HG03457 (cell line): ENCODE results near the gene GPR15.

Experiments
- ATAC-seq: cut with Tn5 transposase; IDR thresholded peaks from one replicate; pipeline ENCODE4 v1.9.1; 2021; ENCODE audit warnings: moderate number of reproducible peaks; ENCODE audit not compliant: unreplicated experiment

Gene GPR15

DNA sequence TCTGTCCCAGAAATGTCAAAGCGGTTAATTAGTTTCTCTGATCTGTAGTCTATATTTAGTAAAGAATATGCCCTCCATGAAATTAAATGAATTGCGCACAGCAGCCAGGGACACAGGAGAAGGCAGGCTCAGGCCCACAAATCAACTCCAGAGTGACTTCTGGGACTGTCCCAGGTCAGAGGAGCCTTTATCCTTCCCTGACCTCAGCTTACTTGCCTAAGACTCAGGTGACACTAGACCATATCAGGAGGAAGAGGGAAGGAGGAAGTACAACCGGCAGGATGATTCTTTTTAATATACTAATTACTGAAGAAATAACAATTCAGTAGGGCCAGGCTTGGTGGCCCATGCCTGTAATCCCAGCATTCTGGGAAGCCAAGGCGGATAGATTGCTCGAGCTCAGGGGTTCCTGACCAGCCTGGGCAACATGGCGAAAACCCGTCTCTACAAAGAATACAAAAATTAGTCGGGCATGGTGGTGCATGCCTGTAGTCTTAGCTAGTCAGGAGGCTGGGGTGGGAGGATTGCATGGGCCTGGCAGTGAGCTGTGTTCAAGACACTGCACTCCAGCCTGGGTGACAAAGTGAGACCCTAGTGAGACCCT is 1.8 kb upstream of the GPR15 start:
- ATAC-seq: no peak

DNA sequence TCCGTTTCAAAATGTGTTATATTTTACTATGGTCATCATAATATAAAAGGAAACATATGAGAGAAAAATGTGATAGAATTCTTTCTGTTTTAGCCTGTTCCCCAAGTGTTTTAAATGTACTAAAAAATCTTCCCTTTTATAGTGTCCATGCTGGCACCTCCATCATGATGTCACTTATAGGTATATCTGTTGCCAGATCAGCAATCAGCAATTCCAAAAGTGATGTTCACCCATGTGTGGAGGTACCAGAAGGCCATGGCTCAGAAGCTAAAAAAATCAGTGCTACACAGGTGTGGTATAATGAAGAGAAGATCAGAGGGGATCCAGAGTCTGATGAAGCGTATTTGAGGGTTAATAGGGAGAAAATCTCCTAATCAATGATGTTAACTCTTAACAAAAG is 1.1 kb upstream of the GPR15 start:
- ATAC-seq: no peak

DNA sequence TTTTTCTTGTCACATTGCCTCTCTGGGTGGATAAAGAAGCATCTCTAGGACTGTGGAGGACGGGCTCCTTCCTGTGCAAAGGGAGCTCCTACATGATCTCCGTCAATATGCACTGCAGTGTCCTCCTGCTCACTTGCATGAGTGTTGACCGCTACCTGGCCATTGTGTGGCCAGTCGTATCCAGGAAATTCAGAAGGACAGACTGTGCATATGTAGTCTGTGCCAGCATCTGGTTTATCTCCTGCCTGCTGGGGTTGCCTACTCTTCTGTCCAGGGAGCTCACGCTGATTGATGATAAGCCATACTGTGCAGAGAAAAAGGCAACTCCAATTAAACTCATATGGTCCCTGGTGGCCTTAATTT is 478 bp downstream of the GPR15 start:
- no peak for ATAC-seq

DNA sequence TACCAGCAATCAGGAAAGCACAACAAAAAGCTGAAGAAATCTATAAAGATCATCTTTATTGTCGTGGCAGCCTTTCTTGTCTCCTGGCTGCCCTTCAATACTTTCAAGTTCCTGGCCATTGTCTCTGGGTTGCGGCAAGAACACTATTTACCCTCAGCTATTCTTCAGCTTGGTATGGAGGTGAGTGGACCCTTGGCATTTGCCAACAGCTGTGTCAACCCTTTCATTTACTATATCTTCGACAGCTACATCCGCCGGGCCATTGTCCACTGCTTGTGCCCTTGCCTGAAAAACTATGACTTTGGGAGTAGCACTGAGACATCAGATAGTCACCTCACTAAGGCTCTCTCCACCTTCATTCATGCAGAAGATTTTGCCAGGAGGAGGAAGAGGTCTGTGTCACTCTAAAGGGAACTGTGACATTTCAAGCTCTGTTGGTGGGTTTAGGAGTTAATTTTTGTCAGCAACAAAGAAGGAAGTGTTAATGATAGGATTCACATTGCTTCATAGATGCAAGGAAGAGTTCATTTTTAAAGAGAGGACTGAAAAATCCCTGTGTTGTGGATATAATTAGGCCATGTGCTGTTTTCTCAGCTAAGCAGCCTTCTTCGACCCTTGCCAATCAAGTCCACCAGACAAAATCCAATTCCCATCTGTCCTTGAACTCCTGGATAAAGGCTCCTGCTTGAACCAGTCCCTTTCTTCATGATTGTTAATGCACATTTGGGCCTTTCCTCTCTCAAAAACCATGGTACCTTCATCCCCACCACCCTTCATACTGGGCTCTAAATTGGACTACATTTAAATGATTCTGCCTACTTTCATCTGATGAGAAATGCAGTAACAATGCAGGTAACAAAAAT is 1.2 kb downstream of the GPR15 start:
- ATAC-seq: no peak

DNA sequence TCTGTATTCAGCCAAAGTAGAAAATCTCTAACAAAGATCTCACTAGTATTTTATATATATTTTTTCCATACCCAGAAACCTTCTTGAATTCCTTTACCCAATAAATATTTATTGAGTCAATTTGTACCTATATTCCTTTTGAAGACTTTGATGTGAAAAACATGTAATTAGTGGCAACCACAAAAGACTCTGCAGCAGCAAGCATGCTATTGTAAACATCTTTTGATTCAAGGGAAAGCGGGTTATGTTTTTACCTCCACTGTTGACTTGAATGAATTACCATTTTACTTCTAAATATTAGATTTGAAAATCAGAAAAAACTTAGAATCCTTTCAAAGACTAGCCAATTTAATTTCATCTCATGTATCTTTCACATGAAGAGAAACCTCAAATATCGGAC is 2.4 kb downstream of the GPR15 start:
- no peak for ATAC-seq

DNA sequence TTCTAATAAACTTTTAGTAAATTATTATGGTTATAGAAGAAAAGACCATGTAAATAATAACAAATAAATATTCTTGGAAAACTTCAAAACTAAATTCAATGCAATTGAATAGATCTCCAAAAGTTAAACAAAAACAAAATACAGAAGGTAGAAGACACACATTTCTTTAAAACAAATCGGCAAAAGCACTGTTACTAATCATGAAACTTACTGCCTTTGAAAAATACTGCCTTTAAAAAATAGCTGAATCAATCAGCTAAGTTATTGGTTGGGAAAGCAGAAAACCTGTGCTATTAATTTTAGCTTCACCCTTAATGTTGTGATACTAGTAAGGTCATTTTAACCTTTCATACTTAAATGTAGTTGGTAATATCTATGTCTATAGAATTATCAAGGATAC is 3.0 kb downstream of the GPR15 start:
- ATAC-seq: no peak

DNA sequence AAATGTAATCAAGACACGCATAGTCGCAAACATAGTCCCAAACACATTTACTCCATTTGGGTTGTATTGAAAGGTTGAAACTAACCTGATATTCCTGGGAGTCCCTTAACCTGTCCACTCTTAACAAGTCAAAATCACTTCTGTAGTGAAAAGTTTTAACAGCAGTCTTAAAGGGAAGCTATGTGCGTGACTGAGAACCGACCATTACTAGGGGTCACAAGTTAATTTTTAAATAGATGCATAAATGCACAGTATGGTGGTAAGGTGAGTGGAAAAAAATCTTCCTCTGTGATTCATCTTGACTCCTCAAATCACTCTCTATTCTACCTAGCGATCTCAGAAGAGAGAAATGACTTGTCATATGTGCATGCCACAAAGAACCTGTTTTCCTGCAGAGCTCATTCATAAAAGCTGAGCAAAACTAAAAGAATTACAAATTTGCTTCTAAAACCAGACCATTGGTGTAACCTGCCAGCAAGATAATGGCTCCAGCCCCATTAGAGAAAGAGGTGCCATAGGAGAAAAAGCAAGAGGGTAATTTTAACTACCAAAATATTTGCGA is 4.8 kb downstream of the GPR15 start:
- ATAC-seq: peak; percentile 72

DNA sequence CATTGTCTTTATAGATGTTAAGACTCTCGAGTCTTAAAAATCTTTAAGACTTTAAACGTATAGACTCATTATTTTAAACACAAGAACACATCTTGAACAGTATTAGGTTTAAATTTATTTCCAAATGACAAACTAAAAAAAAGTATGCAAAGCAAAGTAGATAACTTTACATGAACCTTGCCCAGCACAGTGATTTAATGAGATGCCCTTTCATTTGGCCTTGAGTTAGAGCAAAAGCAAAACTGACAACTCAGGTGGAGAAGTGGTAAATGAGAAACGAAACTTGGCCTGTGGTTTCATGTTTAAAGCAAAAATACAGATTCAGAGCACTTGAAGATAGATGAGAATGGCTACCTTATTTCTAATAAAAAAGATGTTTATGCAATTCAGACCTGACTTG is 8.6 kb downstream of the GPR15 start:
- peak; percentile 35 for ATAC-seq

DNA sequence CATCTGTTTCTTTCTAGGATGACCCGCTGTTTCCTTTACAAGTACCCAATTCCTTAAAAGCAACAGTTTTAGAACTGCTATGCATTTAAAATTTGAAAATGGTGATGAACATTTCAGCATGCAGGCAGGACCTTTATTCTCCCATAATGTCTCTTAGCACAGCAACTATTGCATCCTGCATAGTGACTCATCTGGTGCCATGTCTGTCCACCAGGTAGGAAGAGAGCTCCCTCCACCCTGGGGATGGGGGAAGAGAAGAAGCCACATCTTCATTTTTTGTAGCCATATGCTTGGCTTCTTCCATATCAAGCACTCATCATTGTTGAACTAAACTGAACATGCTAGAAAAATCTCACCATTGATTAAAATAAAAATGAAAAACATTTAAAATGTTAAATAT is 9.9 kb downstream of the GPR15 start:
- no peak for ATAC-seq

DNA sequence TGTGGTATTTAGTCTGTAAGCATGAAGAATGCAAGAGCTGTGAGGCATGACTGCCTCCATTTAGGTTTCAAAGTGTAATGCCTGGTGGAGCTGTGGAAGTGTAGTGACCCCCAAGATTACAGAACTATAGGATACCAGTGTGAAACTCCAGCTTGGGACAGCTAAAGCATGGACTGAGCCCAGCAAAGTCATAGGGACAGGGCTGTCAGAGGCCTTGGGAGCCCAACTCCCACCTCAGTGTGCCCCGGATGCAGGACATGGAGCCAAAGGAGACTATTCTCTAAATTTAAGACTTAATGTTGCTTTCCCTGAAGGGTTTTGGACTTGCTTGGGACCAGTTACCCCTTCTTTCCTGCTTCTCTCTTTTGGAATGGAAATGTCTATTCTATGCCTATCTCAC is 10.8 kb downstream of the GPR15 start:
- no peak for ATAC-seq

DNA sequence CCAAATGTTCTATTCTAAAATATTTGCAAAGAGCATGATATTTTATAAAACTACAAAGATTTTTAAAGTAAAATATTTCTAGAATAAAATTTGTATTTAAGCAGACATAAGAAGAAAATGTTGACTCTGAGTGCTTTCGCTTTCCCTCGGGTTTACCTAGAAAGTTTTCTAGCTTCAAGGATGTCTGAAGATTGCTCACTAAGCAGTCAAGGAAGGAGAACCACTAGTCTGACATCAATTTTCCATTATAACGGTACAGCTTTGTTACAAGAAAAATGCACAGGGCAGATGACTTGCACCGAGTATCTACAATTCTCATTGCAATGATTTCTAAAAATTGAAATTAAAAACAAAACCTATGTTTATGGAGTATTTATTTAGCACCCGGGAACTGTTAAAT is 14.2 kb downstream of the GPR15 start:
- ATAC-seq: peak; percentile 44

DNA sequence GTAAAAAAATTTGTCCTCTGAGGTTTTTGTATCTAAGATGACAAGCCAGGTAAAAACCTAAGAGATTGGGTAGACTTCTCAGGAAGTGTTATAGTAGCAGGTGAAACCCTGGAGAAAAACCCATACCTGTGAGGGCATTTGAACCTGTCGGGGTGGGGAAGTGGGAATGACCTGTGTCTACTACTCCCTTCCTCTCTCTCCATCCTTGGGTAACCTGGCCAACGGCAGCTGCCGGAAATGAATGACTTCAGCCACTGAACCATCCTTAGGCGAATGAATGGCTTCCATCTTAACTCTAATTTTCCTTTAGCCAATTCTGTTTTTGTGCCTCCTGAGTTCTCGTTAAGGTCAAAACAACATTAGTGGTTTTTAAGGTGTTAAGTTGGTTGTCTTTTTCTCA is 16.8 kb downstream of the GPR15 start:
- ATAC-seq: no peak

DNA sequence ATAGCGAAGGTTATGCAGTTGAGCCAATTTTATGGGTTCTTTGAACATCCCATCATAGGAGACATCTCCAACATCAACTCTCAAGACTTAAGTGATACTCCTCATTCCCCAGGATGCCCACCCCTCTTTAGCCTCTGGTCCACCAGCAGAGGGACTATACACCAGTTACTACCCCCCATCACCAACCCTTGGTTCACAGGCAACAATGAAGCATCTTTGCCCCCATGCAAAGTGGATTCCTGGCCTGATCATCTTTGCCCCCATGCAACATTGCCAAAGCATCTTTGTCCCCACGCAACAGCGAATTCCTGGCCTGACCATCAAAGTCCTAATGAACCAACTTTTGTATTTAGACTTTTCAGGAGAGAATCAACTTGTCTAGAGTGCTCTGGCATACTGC is 19.1 kb downstream of the GPR15 start:
- no peak for ATAC-seq

DNA sequence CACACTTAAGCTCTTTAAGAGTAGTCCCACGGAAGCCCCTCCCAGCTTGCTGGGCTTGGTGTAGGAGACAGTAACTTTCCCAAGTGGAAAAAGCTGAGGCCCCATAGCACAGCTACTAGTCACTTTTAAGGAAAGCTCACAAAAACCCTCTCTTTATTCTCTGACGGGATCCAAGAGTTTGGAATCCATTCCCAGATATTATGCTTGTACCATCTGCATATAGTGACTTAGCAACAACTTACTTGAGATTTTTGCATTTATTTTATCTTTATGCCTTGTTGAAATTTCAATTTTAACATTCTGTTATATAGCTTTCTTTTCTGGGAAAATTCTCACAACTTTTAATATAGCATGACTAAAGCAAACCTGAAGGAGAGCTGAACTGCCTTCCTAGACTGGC is 19.5 kb downstream of the GPR15 start:
- no peak for ATAC-seq

DNA sequence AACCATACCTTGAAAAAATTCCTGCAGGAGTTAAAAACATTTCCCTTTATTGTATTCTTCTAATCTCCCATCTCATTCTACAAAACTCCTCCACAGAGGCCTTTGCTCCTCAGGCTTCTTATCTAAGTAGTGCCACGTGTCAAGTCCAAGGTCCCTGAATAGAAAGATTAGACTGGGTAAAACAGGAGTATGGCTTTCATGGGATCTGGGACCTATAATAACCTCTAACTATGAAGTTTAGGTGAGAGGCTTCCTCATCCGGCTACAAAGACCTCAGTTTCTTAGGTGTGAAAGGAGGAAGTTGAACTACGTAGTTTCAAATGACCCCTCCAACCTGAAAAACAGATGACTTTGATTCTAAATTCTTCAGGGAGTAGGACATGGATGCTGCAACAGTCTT is 20.0 kb downstream of the GPR15 start:
- no peak for ATAC-seq

DNA sequence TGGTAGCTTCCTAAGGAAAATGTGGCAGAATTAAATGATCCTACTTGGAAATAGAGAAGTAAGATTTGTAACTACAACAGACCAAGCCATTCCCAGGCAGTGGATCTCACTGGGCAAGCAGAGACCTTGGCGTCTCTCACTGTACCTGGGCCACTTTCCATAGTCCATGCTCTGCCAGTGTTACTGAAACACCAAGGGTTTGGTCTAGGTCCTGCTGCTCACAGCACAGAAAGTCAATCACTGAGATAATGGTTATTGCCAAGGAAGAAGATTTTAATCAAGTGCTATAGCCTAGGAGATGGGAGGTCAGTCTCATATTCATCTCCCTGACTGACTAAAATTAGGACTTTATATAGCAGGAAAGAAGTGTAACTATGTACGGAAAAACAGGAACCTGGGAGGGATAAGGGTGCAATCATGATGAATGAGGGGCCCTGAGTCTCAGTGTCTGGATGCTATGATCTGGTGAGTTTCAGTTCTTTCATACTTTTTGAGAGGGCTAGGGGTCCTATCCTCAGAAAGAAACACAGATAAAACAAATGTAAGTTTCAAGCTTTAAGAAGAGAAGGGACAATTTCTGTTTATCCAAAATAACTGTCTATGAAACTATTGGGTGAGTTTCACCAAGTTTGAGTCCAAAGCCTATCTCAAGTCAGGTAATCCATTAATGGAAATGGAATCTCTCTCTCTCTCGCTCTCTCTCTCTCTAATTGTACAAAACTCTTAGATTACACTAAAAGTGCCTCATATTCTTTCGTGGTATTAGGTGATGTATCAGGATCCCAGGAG is 20.6 kb downstream of the GPR15 start:
- ATAC-seq: no peak

DNA sequence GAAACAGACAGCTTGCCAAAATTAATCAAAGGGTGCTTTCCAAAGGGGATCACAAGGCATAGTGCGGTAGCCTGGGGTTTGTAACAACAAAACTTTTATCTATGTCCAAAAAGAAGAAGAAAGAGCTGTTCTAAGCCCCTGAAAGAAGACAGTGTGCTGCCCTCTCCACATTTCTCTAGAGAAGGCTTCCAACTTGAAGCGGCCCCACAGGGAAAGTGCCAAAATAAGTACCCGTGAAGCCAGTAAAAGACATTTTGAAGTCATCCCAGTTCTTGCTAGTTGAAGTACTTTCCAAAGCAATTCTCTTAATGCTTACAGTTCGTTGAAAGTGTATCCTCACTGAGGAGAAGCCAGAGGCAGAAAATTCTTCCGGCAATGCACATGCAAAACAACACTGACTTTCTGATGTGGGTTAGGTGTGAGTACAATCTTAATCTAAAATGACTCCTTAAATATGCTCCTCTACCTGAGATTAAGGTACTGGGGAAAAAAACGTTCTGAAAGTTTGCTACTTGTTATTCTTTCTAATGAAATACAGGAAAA is 21.3 kb downstream of the GPR15 start:
- ATAC-seq: no peak

DNA sequence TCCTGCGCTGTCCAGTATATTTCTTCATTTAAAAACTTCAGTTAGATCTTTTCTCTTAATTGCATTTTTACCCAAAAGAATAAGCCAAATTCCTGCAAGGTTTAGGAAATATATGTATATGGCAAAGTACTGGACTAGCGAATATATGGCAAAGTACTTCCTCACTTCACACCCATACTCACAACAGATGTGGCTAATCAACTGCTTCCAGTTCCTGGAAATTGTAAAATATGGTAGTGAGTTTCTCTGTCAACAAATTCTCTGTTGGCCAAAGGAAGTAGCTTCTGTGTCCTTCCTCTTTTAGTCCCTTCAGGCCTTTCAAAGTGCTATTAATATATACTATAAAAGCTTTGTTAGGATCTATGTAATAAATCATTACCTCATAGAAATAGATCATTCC is 22.0 kb downstream of the GPR15 start:
- no peak for ATAC-seq

DNA sequence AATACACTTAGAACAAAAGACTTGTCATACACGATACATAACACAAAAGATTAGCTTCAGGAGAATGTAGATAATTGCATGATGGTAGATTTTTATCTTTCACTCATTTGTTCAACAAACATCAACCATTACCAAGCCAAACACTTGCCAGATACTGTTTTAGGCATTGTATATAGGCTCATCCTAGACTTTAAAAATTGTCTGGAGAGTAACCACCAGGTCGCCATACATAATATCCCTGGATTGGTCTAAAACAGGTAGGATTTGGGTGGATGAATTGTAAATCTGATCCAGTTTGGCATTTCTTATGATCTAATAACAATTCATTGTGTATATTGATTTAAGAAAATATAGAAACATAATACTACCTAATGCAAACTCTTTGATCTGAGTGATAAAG is 22.8 kb downstream of the GPR15 start:
- no peak for ATAC-seq

DNA sequence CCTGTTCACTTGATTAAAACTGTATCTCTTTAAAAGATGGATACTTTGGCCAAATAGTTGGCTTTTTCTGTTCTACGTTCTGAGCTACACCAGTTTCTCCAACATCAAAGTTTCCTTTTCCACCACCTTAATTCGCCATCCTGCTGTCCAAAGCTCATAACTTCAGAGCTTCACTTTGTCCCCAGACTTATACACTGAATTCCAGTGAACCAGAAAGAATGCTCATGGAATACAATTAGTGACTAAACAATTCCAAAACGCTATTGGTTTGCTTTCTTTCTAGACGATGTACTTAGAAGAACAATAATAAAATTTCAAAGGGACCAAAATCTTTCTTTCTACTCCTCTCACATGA is 23.2 kb downstream of the GPR15 start:
- ATAC-seq: no peak
